ENCODE measurements around the gene PXMP2. TPM values are rescaled to one million over a fixed set of nuclear protein-coding genes. Genes with fewer than 3 reads are reported as not detected.

Gene PXMP2
- total RNA-seq: 16.9 TPM
- long read RNA-seq, transcript PXMP2-201 (5 exons, 957 nt): major isoform, 30 of 40 reads
- long read RNA-seq, partial matches to known transcripts: 3 of 40 reads
- long read RNA-seq, other reads (novel, unspliced or antisense): 4 of 40 reads

DNA sequence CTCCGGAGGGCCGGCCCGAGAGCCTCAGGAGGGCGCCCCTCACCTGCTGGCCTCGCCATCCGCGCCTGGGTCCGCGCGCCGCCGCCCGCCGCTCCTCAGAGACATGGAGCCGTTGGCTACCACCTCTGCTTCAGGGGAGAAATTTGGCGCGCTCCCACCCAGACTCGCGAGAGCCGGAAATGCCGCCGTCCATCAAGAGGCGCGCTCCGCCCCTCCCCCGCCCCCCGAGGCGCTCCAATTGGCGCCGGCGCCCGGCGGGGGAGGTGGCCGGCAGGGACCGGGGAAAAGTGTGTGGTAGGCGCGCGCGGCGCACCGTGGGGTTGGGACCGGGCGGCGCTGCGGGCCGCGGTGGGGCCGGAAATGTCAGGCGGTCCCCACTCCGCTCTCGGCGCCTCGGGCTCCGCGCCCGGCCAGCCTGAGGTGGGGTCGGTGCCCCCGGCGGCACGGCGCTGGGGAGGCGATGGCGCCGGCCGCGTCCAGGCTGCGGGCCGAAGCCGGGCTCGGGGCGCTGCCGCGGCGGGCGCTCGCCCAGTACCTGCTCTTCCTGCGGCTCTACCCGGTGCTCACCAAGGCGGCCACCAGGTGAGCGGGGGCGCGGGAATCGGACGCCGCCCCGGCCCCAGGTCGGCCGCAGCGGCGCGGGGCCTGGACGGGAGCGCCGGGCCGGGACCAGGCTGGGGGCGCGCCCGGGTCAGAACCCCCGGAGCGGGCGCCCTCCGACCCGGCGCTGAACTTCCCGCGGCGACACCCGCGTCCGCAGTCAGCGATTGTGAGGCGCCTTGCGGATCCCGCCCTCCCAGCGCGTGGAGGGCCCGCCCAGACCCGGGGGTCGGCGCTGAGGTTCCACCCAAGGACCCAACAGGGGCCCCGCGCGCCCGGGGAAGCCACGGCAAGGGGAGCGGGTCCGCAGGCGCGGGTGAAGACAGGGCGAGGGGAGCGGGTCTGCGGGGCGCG, at the start of gene PXMP2, which contains the start of gene POLE:
PXMP2 (plus strand) TSS at position 377 of the 954 bp plus-strand sequence; CDS start at position 461, 84 bp downstream.
POLE (minus strand) TSS at position 132 of the 954 bp plus-strand sequence; CDS start at position 105, 27 bp downstream.
- Histone ChIP-seq H3K27ac (peak within 1 kb of the TSS; percentile 62), H3K4me1 (peaks cover 14% of the 10 kb centered on the region), H3K36me3 (no peaks in the 10 kb centered on the region), H3K4me3 (peak within 1 kb of the TSS; percentile 77), H3K27me3 (ENCODE audit: low read depth) (no peaks in the 10 kb centered on the region), H3K9me3 (no peaks in the 10 kb centered on the region)
- intact Hi-C loops (cut with DNase I): no loop called here
- DNase-seq (peak; percentile 97), ATAC-seq (peak; percentile 100)
- TF ChIP-seq CTCF (IDR thresholded peaks at IDR 0.05): no peak

GRCh38 chr12:132637811-132638210, 49.6 kb upstream of the PXMP2 start:
- Histone ChIP-seq H3K4me1 (no peaks in the 10 kb centered on the region), H3K27ac (no peak overlapping the region), H3K36me3 (peaks cover 90% of the 10 kb centered on the region), H3K4me3 (no peak overlapping the region), H3K9me3 (no peaks in the 10 kb centered on the region), H3K27me3 (ENCODE audit: low read depth) (no peaks in the 10 kb centered on the region)
- intact Hi-C loops (cut with DNase I): no loop called here
- DNase-seq: no peak
- no peak for ATAC-seq
- no peak for TF ChIP-seq CTCF (IDR thresholded peaks at IDR 0.05)

- intact Hi-C loops (cut with DNase I): no loop called here
- DNase-seq (no peak), ATAC-seq (peak; percentile 41 to 47)
- no peak overlapping the region for H3K27ac ChIP-seq
- H3K36me3 ChIP-seq: peaks cover 92% of the 10 kb centered on the region
- peak; percentile 55 for TF ChIP-seq CTCF (IDR thresholded peaks at IDR 0.05)
- H3K27me3 ChIP-seq (ENCODE audit: low read depth): no peaks in the 10 kb centered on the region
- H3K9me3 ChIP-seq: no peaks in the 10 kb centered on the region
- H3K4me3 ChIP-seq: no peak overlapping the region
- no peaks in the 10 kb centered on the region for H3K4me1 ChIP-seq
Observed at GRCh38 chr12:132638541-132639408, 48.6 kb upstream of the PXMP2 start.

DNA sequence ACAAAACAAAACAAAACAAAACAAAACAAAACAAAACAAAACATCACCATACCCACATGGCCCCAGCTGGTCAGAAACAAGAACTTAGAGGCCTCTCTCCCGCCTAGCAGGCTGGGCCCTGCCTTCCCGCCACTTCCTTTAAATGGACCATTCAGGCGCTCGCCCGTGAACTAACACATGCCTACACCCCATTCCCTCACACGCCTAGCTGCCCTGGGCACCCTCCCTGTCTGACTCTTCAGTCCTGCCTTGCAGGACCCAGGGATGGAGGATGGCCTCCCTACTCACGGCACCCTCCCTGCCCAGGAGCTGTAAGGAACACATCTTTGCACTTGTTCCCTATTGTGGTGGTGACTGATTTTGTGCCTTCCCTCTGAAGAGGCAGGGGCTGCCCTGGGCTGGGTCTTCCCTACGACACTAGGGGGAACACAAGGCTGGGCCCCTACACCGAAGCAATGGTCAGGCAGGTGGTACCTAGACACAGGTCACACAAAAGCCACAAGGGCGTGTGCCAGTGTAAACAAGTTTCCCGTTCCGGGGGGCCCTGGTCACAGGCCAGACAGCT, 47.3 kb upstream of the PXMP2 start:
- H3K9me3 ChIP-seq: no peaks in the 10 kb centered on the region
- H3K27ac ChIP-seq: no peak overlapping the region
- H3K27me3 ChIP-seq (ENCODE audit: low read depth): no peaks in the 10 kb centered on the region
- DNase-seq (no peak), ATAC-seq (no peak)
- no peak for TF ChIP-seq CTCF (IDR thresholded peaks at IDR 0.05)
- no peak overlapping the region for H3K4me3 ChIP-seq
- H3K4me1 ChIP-seq: no peaks in the 10 kb centered on the region
- intact Hi-C loops (cut with DNase I): no loop called here
- H3K36me3 ChIP-seq: peaks cover 83% of the 10 kb centered on the region

DNA sequence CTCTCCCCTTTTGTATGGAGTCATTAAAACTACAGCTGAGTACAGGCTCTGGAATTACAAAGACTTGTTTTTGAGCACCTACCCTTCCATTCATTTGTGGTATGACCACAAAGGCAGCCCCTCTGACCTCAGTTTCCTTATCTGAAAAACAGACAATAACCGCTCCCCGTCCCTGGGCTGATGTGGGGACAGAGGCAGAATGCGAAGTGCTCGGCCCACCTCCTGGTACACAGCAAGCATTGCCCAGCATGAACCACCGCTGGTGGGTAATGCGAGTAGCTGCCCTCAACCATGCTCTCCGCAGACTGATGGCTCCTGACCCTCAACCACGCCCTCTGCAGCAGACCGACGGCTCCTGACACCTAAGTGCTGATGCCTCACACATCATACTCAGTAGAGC, 46.5 kb upstream of the PXMP2 start:
- Histone ChIP-seq H3K9me3 (no peaks in the 10 kb centered on the region), H3K4me3 (no peak overlapping the region), H3K27me3 (ENCODE audit: low read depth) (no peaks in the 10 kb centered on the region), H3K4me1 (no peaks in the 10 kb centered on the region), H3K36me3 (peaks cover 75% of the 10 kb centered on the region), H3K27ac (no peak overlapping the region)
- DNase-seq: no peak
- intact Hi-C loops (cut with DNase I): no loop called here
- no peak for ATAC-seq
- TF ChIP-seq CTCF (IDR thresholded peaks at IDR 0.05): no peak
